GM19468 (cell line): ENCODE measurements around the gene GNB1L.

Source experiments
- ATAC-seq: cut with Tn5 transposase; IDR thresholded peaks from one replicate; pipeline ENCODE4 v1.9.1; 2021; ENCODE audit warnings: mild to moderate bottlenecking, moderate library complexity, moderate number of reproducible peaks; ENCODE audit not compliant: unreplicated experiment; ENCODE audit errors: extremely low read depth

The GNB1L gene

GRCh38 chr22:19877626-19878339 is 23.1 kb upstream of the GNB1L start:
- ATAC-seq: no peak

- ATAC-seq: no peak
Observed at GRCh38 chr22:19876941-19877625, 22.4 kb upstream of the GNB1L start.

DNA sequence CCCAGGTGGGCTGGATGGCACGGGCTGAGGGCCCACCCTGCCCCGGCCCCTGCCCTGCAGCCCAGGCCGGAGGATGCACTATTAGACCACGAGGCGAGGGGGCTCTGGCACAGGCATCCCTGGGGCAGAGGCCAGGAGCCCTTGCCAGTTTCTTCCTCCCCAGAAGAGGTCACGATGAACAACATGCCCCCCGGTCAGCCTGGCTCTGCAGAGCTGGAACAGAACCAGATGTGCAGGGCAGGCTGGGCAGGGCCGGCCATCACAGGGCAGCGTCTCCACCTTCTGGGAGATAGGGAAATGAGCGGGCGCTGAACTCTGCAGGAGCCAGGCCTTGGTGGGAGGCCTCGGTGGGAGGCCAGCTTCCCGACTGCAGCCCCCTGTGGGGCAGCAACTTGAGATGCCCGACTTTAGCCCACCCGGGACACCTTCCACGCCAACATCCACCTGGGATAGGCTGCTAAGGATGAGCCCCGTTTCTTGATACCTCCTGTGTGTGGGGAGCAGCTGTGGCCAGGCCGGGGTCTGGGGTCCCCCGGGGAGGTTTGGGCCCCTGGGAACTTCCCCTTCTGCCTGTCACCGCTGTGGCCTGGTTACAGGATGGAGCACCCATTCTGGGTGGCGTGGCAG is 21.8 kb upstream of the GNB1L start:
- ATAC-seq: no peak

- ATAC-seq: no peak
Observed at GRCh38 chr22:19875531-19876313, 21.0 kb upstream of the GNB1L start.

DNA sequence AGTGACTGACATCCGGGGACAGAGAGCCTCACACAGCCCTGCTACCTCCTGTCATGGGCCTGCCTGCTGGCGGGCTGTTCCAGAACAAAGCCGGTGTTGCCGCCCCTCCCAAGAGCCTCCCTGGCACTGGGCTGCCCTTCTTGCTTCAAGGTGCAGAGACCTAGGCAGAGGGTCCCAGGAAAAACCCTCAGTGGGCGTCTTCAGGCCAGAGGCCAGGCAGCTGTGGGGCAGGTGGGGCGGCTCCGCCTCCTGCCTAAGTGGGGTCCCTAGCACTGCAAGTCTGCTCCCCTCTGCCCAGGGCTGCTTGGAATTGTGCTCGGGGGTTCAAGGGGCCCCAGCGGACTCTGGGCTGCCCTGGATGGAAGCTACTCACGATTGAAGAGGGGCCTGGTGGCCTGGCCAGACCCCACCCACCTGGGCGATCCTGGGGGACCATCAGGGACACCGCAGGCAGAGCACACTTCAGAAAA is 20.4 kb upstream of the GNB1L start:
- no peak for ATAC-seq

DNA sequence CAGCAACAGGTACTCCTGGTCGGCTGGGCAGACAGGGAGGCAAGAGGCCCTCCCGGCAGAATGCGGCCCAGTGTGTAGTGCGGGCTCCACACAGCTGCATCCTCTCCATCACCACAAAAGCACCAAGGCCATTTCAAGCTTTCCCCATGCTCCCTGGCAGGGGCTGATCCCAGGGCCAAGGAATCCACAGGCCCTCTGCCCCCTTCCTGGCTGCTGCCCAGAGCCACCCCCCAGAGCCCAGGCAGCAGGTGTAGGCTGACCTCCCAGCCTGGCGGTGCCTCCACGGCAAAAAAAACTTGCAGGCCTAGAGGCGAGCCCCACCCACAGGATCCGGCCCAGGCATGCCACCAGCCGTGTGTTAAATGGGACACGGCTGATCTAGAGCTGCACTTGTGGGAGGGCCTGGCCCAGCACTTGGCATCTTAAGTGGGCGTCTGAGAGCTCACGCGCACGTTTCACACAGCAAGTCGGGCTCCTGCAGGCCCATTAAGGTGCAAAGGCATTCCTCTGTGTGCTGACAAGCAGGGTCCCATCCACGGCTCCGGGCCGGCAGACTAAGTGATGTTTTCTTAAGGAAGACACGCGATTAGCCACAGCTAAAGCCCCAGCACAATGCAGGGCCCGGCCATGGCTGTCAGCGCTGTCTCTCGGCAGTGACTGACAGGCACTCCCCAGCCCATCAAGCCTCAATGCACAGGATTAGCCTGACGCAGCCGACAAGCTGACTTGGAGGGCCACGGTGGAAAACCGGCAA is 19.8 kb upstream of the GNB1L start:
- no peak for ATAC-seq

- ATAC-seq: no peak
Observed at GRCh38 chr22:19873960-19874306, 19.3 kb upstream of the GNB1L start.

GRCh38 chr22:19873138-19873959 is 18.7 kb upstream of the GNB1L start:
- ATAC-seq: no peak

- ATAC-seq: no peak
Observed at GRCh38 chr22:19872779-19873137, 18.1 kb upstream of the GNB1L start.

- no peak for ATAC-seq
Observed at GRCh38 chr22:19871845-19872778, 17.4 kb upstream of the GNB1L start.

- ATAC-seq: no peak
Observed at GRCh38 chr22:19871023-19871844, 16.6 kb upstream of the GNB1L start.

DNA sequence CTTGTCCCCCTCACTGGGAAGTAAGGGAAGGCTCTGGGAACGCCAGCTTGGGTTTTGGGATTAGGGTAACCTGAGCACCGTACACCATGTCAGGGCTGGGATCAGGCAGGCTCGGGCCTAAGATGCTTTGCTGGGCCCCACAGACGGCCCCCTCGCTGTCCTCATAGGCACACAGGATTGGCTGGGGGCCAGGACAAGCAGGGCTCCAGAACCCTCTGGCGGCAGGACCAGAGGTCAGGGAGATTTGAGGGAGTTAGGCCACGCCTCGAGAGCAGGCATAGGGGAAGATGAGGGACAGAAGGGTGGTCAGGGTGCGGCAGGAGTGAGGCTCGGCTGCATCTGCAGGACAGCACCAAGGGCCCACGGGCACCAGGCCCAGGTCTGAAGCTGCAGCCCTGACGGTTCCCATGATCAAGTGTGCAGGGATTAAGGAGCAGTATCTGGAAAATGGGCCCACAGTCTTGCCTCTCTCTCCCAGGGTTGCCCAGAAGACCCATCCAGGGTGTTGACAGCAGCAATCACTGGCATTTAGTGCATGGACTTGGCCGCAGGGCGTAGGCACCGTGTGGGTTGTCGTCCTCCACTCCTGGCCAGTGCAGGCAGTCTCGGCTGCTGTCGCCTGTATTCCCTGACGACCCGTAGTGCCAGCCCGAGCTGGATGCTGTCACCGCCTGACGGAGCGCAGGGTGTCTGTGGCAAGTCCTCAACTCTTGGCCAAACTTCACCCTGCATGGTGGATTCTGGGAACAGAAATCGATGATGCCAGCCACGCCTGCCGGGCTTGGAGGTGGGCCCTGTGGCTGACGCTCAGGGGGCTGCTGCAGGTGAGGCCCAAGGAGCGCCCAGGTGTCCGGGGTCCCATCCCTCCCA is 15.7 kb upstream of the GNB1L start:
- ATAC-seq: no peak

GRCh38 chr22:19869497-19870152 is 15.0 kb upstream of the GNB1L start:
- no peak for ATAC-seq

DNA sequence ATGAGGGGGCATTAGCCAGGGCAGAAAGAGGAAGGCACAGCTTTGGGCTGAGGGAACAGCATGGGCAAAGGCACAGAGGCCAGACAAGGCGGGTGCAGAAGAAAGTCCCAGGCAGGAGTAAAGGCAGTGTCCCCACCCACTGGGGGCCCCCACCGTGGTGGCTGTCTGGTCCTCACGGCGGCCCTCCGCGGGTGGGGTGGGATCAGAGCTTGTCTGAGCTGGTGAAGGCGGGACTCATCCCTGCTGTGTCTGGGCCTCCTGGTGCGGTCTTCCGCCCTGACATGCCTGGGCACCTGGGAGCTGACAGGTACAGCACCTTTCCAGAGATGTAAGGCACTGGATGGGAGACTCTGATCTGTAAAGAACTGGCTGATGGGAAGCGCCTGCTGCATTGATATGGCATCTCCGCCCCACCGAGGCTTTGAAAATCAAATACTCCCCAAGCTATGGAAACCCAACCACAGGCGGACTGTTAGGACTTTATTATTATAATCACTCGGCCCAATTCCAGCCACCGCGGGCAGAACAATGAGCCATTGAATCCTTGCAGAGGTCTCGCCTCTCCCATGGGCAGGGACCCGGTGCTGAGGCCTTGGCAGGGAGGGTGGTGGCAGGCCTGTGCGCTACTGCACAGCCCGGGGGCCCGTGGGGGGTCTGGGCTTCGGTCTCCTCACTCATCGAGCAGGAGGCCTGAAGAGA is 14.2 kb upstream of the GNB1L start:
- ATAC-seq: no peak

DNA sequence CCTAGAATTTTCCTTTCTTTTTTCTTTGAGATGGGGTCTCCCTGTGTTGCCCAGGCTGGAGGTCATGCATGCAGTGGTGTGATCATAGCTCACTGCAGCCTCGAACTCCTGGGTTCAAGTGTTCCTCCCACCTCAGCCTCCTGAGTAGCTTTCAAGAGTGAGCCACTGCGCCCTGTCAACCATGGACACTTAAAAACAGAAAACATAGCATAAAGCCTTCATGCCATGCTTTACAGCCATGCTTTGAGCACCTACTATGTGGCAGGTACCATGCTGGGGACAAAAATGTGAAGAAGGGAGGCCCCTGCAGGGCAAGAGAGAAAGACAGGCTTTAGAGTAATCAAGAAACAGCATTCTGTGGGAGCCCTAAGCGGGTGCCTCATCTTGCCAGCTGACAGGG is 13.7 kb upstream of the GNB1L start:
- no peak for ATAC-seq
